ENCODE results near the gene FAM222B.

- TF ChIP-seq CTCF (conservative IDR thresholded peaks at IDR 0.05; ENCODE audit: low read depth, low read length) = no peak
- no peak for TF ChIP-seq EZH2 (IDR thresholded peaks at IDR 0.05; ENCODE audit: low read length, unreplicated experiment)
- no peak for TF ChIP-seq EZH2phosphoT487 (IDR thresholded peaks at IDR 0.05; ENCODE audit: borderline replicate concordance, low read length)
These were observed 19.0 kb upstream of the FAM222B start for GRCh38 chr17:28861393-28862203.

All from PC-3 (cell line).